Smooth muscle cell of the pulmonary artery (primary cell): Measurements from ENCODE around the gene TM9SF3. TPM values are rescaled to one million over a fixed set of nuclear protein-coding genes. Genes with fewer than 3 reads are reported as not detected.

Experiments
- total RNA-seq: library from RNA; depleted of rRNA; stranded (reverse); fragments of >200 nt; gene quantifications from 2 replicates; pipeline ENCODE4 v1.2.3, GENCODE V29; 2014

Gene TM9SF3
- total RNA-seq = 103 and 145 TPM in 2 replicates

GRCh38 chr10:96586419-96587263, at the start of gene TM9SF3:
Gene TM9SF3, minus strand, starts transcription at chr10:96587012. Its CDS starts 177 bp downstream, at chr10:96586835.

GRCh38 chr10:96513698-96514561, 72.9 kb downstream of the TM9SF3 start, which contains the start of gene TLL2:
Gene TLL2, minus strand, starts transcription at chr10:96513926. Its CDS starts 241 bp downstream, at chr10:96513685.

Other genes starting within 250 kb of the TM9SF3 start
- not detected in 2 replicates for gene OPALIN, start 228.0 kb downstream of the TM9SF3 start, total RNA-seq
- 0.13 and 0.23 TPM in 2 replicates for gene TLL2, start 73.1 kb downstream of the TM9SF3 start, total RNA-seq
- gene PIK3AP1, start 133.5 kb upstream of the TM9SF3 start, total RNA-seq = 0.13 TPM in 1 of 2 replicates, not detected in the other
- 16.2 and 21.2 TPM in 2 replicates for gene LCOR, start 245.3 kb upstream of the TM9SF3 start, total RNA-seq